Middle frontal gyrus (tissue), 1 donor: ENCODE measurements around the gene SNAPC2.

Experiments used
- DNase-seq: peaks from one replicate; pipeline ENCODE4 v3.0.0-alpha.2; 2015; ENCODE audit warnings: low spot score; ENCODE audit errors: extremely low spot score

Gene SNAPC2

GRCh38 chr19:7919610-7920518 lies at the start of gene SNAPC2:
Gene SNAPC2, plus strand, starts transcription at chr19:7920338. Its CDS starts 29 bp downstream, at chr19:7920367.
- peak; percentile 60 for DNase-seq

GRCh38 chr19:7870571-7871436 lies 49.3 kb upstream of the SNAPC2 start:
- no peak for DNase-seq

- DNase-seq = no peak
Observed at GRCh38 chr19:7871437-7872305, 48.5 kb upstream of the SNAPC2 start.

GRCh38 chr19:7872306-7873204 lies 47.6 kb upstream of the SNAPC2 start:
- DNase-seq = no peak

GRCh38 chr19:7873304-7874075 lies 46.6 kb upstream of the SNAPC2 start:
- no peak for DNase-seq

GRCh38 chr19:7874076-7874896 lies 45.9 kb upstream of the SNAPC2 start, which contains the start of gene PRR36:
Gene PRR36, minus strand, starts transcription at chr19:7874390. Its CDS starts 701 bp downstream, at chr19:7873689.
- peak; percentile 56 for DNase-seq

GRCh38 chr19:7874897-7875273 lies 45.3 kb upstream of the SNAPC2 start:
- no peak for DNase-seq

GRCh38 chr19:7877249-7877836 lies 42.8 kb upstream of the SNAPC2 start:
- no peak for DNase-seq

- DNase-seq = no peak
Observed at GRCh38 chr19:7879111-7879807, 40.9 kb upstream of the SNAPC2 start.

GRCh38 chr19:7879836-7880235 lies 40.3 kb upstream of the SNAPC2 start:
- no peak for DNase-seq

GRCh38 chr19:7881910-7882309 lies 38.2 kb upstream of the SNAPC2 start:
- DNase-seq = no peak

GRCh38 chr19:7883105-7883504 lies 37.0 kb upstream of the SNAPC2 start:
- DNase-seq = no peak

GRCh38 chr19:7883796-7884570 lies 36.2 kb upstream of the SNAPC2 start:
- DNase-seq = no peak

GRCh38 chr19:7885818-7886217 lies 34.3 kb upstream of the SNAPC2 start:
- DNase-seq = no peak

- no peak for DNase-seq
Observed at GRCh38 chr19:7887408-7888144, 32.6 kb upstream of the SNAPC2 start.
